ENCODE results near the gene NAA20. TPM values are rescaled to one million over a fixed set of nuclear protein-coding genes. Genes with fewer than 3 reads are reported as not detected.

NAA20 gene
- total and polyA plus RNA-seq, 2 of the 13 experiments (the other 11 are each of a cell fraction or from before 2014, with no cell fraction given), result 81.9 to 82.8 TPM

DNA sequence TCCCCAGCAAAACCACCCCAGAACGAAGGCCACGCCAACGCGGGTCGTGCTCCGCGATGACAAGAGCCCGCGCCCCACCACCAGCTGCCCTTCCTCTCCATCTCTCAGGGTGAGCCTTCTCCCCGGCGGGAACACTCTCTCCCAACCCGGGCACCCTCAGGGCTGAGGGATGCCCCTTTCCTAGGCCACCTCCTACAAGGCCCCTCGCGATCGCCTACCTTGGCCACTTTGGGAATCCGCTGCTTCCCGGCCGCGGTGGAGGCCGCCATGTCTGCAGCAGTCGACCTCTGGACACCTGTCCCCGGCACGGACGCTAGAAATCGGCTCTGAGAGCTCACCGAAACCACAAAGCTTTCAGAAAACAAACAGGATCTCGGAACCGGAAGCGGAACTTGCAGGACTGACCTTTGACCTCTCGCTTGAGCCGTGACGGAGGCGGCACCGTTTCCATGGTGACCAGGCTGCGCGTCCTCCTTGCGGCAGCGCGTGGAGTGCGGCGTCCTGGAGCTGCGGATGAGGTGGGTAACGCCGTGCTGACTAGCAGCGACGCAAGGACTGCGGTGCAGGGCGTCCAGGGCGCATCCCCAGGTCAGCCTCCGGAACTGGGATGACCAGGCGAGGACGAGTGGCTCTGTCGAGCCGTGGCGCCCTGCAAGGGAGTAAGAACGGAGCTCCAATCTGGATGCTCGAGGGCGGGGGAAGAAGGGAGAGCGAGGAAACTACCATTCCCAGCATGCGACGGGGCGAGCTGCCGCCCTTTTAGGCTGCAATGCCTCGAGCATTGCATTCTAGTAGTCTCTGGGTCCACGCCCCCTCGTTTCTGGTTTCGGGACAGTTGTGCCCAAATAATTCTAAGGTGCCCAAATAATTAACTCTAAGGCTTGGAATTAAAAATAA lies 35.2 kb downstream of the NAA20 start, which contains the start of the genes CFAP61 and CRNKL1 (continued):
- peak; percentile 93; the same call in 1 of the 2 replicates for TF ChIP-seq ISX (CRISPR knock-in tag; conservative IDR thresholded peaks at IDR 0.05)
- TF ChIP-seq ZFP82 (CRISPR knock-in tag; IDR thresholded peaks at IDR 0.05; ENCODE audit: borderline replicate concordance), result peak; percentile 85; the same call in 1 of the 2 replicates
- TF ChIP-seq, protein P1, sequence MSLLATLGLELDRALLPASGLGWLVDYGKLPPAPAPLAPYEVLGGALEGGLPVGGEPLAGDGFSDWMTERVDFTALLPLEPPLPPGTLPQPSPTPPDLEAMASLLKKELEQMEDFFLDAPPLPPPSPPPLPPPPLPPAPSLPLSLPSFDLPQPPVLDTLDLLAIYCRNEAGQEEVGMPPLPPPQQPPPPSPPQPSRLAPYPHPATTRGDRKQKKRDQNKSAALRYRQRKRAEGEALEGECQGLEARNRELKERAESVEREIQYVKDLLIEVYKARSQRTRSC (CRISPR knock-in tag; IDR thresholded peaks at IDR 0.05; ENCODE audit: low read depth), result no peak
- TF ChIP-seq CHD4 (IDR thresholded peaks at IDR 0.05; ENCODE audit: borderline replicate concordance, low read length), result no peak
- TF ChIP-seq, protein P2, sequence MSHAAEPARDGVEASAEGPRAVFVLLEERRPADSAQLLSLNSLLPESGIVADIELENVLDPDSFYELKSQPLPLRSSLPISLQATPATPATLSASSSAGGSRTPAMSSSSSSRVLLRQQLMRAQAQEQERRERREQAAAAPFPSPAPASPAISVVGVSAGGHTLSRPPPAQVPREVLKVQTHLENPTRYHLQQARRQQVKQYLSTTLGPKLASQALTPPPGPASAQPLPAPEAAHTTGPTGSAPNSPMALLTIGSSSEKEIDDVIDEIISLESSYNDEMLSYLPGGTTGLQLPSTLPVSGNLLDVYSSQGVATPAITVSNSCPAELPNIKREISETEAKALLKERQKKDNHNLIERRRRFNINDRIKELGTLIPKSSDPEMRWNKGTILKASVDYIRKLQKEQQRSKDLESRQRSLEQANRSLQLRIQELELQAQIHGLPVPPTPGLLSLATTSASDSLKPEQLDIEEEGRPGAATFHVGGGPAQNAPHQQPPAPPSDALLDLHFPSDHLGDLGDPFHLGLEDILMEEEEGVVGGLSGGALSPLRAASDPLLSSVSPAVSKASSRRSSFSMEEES (CRISPR knock-in tag; IDR thresholded peaks at IDR 0.05), result peak; percentile 11
- TF ChIP-seq, protein P3, sequence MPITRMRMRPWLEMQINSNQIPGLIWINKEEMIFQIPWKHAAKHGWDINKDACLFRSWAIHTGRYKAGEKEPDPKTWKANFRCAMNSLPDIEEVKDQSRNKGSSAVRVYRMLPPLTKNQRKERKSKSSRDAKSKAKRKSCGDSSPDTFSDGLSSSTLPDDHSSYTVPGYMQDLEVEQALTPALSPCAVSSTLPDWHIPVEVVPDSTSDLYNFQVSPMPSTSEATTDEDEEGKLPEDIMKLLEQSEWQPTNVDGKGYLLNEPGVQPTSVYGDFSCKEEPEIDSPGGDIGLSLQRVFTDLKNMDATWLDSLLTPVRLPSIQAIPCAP (CRISPR knock-in tag; IDR thresholded peaks at IDR 0.05; ENCODE audit: low read depth), result 0 out of 2 replicates have a peak, but pooled peaks have one; percentile 74
- 0 out of 2 replicates have a peak, but pooled peaks have one; percentile 64 for TF ChIP-seq HMG20B (CRISPR knock-in tag; conservative IDR thresholded peaks at IDR 0.05)
- peak; percentile 94 for TF ChIP-seq ZNF451 (CRISPR knock-in tag; IDR thresholded peaks at IDR 0.05)
- no peak for TF ChIP-seq ZNF569 (CRISPR knock-in tag; IDR thresholded peaks at IDR 0.05; ENCODE audit: borderline replicate concordance)
- peak; percentile 99 for TF ChIP-seq ZFP90 (CRISPR knock-in tag; IDR thresholded peaks at IDR 0.05; ENCODE audit: borderline replicate concordance)
- TF ChIP-seq, protein P4, sequence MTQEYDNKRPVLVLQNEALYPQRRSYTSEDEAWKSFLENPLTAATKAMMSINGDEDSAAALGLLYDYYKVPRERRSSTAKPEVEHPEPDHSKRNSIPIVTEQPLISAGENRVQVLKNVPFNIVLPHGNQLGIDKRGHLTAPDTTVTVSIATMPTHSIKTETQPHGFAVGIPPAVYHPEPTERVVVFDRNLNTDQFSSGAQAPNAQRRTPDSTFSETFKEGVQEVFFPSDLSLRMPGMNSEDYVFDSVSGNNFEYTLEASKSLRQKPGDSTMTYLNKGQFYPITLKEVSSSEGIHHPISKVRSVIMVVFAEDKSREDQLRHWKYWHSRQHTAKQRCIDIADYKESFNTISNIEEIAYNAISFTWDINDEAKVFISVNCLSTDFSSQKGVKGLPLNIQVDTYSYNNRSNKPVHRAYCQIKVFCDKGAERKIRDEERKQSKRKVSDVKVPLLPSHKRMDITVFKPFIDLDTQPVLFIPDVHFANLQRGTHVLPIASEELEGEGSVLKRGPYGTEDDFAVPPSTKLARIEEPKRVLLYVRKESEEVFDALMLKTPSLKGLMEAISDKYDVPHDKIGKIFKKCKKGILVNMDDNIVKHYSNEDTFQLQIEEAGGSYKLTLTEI (CRISPR knock-in tag; conservative IDR thresholded peaks at IDR 0.05), result no peak
- peak; percentile 89 for TF ChIP-seq ZNF263 (CRISPR knock-in tag; IDR thresholded peaks at IDR 0.05)
- no peak for TF ChIP-seq TCF7 (IDR thresholded peaks at IDR 0.05; ENCODE audit: low read depth)
- TF ChIP-seq, protein P5, sequence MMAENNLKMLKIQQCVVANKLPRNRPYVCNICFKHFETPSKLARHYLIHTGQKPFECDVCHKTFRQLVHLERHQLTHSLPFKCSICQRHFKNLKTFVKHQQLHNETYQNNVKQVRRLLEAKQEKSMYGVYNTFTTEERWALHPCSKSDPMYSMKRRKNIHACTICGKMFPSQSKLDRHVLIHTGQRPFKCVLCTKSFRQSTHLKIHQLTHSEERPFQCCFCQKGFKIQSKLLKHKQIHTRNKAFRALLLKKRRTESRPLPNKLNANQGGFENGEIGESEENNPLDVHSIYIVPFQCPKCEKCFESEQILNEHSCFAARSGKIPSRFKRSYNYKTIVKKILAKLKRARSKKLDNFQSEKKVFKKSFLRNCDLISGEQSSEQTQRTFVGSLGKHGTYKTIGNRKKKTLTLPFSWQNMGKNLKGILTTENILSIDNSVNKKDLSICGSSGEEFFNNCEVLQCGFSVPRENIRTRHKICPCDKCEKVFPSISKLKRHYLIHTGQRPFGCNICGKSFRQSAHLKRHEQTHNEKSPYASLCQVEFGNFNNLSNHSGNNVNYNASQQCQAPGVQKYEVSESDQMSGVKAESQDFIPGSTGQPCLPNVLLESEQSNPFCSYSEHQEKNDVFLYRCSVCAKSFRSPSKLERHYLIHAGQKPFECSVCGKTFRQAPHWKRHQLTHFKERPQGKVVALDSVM (CRISPR knock-in tag; IDR thresholded peaks at IDR 0.05), result peak; percentile 62
- TF ChIP-seq, protein P6, sequence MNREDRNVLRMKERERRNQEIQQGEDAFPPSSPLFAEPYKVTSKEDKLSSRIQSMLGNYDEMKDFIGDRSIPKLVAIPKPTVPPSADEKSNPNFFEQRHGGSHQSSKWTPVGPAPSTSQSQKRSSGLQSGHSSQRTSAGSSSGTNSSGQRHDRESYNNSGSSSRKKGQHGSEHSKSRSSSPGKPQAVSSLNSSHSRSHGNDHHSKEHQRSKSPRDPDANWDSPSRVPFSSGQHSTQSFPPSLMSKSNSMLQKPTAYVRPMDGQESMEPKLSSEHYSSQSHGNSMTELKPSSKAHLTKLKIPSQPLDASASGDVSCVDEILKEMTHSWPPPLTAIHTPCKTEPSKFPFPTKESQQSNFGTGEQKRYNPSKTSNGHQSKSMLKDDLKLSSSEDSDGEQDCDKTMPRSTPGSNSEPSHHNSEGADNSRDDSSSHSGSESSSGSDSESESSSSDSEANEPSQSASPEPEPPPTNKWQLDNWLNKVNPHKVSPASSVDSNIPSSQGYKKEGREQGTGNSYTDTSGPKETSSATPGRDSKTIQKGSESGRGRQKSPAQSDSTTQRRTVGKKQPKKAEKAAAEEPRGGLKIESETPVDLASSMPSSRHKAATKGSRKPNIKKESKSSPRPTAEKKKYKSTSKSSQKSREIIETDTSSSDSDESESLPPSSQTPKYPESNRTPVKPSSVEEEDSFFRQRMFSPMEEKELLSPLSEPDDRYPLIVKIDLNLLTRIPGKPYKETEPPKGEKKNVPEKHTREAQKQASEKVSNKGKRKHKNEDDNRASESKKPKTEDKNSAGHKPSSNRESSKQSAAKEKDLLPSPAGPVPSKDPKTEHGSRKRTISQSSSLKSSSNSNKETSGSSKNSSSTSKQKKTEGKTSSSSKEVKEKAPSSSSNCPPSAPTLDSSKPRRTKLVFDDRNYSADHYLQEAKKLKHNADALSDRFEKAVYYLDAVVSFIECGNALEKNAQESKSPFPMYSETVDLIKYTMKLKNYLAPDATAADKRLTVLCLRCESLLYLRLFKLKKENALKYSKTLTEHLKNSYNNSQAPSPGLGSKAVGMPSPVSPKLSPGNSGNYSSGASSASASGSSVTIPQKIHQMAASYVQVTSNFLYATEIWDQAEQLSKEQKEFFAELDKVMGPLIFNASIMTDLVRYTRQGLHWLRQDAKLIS (CRISPR knock-in tag; IDR thresholded peaks at IDR 0.05), result 0 out of 2 replicates have a peak, but pooled peaks have one; percentile 65
- peak; percentile 89; the same call in 1 of the 2 replicates for TF ChIP-seq ZNF614 (CRISPR knock-in tag; IDR thresholded peaks at IDR 0.05; ENCODE audit: borderline replicate concordance)
- no peak for TF ChIP-seq HNRNPH1 (optimal IDR thresholded peaks at IDR 0.05; ENCODE audit: low read depth, low read length)
